ENCODE results near the gene SMURF1.

GRCh38 chr7:98978672-98979071, 165.2 kb downstream of the SMURF1 start:
- TF ChIP-seq POLR2A (IDR thresholded peaks at IDR 0.05; ENCODE audit: low read depth, low read length), result no peak
- TF ChIP-seq TAF1 (IDR thresholded peaks at IDR 0.05; ENCODE audit: low read depth, low read length), result no peak
- TF ChIP-seq SPI1 (IDR thresholded peaks at IDR 0.05; ENCODE audit: low read depth, low read length), result no peak
- no peak for TF ChIP-seq POLR2AphosphoS5 (IDR thresholded peaks at IDR 0.05; ENCODE audit: low read depth, low read length)
- TF ChIP-seq PAX5 (IDR thresholded peaks at IDR 0.05; ENCODE audit: insufficient read depth, low read length, severe bottlenecking), result no peak
- TF ChIP-seq POU2F2 (IDR thresholded peaks at IDR 0.05; ENCODE audit: low read depth, low read length), result no peak

All from GM12891 (cell line).